ENCODE results near the gene RHCG.

DNA sequence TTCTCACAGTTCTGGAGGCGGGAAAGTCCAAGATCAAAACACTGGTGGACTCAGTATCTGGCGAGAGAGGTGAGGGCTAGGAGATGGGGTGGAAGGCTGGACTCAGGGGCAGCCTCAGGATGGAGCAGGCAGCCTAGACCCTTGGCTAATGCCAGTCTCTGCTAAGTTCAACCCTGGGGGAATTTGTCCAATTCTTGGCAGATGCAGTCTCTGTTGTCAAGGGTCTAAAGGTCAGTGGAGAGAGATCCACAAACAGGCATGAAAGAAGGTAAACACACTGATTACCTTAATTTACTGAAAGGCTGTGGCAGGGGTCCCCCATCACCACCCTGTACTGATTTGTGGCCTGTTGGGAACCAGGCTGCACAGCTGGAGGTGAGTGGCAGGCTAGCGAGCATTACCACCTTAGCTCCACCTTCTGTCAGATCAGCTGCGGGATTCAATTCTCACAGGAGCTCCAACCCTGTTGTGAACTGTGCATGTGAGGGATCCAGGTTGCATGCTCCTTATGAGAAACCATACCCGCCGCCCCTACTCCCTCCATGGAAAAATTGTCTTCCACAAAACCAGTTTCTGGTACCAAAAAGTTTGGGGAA lies 32.5 kb upstream of the RHCG start:
- TF ChIP-seq POLR2AphosphoS5 (IDR thresholded peaks at IDR 0.05; ENCODE audit: low read depth, low read length) (no peak), SIN3A (IDR thresholded peaks at IDR 0.05; ENCODE audit: borderline replicate concordance, insufficient read depth, low read depth, low read length) (no peak), TCF7L2 (IDR thresholded peaks at IDR 0.05; ENCODE audit: low read depth, low read length) (no peak)
- TF ChIP-seq, protein P1, sequence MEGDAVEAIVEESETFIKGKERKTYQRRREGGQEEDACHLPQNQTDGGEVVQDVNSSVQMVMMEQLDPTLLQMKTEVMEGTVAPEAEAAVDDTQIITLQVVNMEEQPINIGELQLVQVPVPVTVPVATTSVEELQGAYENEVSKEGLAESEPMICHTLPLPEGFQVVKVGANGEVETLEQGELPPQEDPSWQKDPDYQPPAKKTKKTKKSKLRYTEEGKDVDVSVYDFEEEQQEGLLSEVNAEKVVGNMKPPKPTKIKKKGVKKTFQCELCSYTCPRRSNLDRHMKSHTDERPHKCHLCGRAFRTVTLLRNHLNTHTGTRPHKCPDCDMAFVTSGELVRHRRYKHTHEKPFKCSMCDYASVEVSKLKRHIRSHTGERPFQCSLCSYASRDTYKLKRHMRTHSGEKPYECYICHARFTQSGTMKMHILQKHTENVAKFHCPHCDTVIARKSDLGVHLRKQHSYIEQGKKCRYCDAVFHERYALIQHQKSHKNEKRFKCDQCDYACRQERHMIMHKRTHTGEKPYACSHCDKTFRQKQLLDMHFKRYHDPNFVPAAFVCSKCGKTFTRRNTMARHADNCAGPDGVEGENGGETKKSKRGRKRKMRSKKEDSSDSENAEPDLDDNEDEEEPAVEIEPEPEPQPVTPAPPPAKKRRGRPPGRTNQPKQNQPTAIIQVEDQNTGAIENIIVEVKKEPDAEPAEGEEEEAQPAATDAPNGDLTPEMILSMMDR (IDR thresholded peaks at IDR 0.05) = no peak
